Measurements from ENCODE around the gene NCK2.

The NCK2 gene

GRCh38 chr2:105873721-105874120, 129.0 kb downstream of the NCK2 start:
- no peak overlapping the region for H3K4me2 ChIP-seq (ENCODE audit: low read length)
- no peaks in the 10 kb centered on the region for H3K79me2 ChIP-seq (ENCODE audit: insufficient read depth, low read length)
- H3K36me3 ChIP-seq (ENCODE audit: insufficient read depth, low read length), result no peaks in the 10 kb centered on the region
- no peaks in the 10 kb centered on the region for H4K20me1 ChIP-seq (ENCODE audit: insufficient read depth, low read length)
- no peak overlapping the region for H3K4me3 ChIP-seq (ENCODE audit: low read depth, low read length, poor library complexity, severe bottlenecking)
- H2AFZ ChIP-seq (ENCODE audit: low read length), result no peak overlapping the region
- no peaks in the 10 kb centered on the region for H3K27me3 ChIP-seq (ENCODE audit: insufficient read depth, low read length)
- TF ChIP-seq EZH2 (IDR thresholded peaks at IDR 0.05; ENCODE audit: borderline replicate concordance, low read length) (no peak), CTCF (IDR thresholded peaks at IDR 0.05; ENCODE audit: low read length) (no peak)
- no peaks in the 10 kb centered on the region for H3K9me3 ChIP-seq (ENCODE audit: low read length)
- no peaks in the 10 kb centered on the region for H3K9me2 ChIP-seq (ENCODE audit: low read depth, low read length)
- H3K4me1 ChIP-seq (ENCODE audit: insufficient read depth, low read length, severe bottlenecking), result no peaks in the 10 kb centered on the region
- no peaks in the 10 kb centered on the region for H3F3A ChIP-seq (ENCODE audit: insufficient read depth, low read length)
- H3K27ac ChIP-seq (ENCODE audit: low read depth, low read length, poor library complexity, severe bottlenecking), result no peak overlapping the region
- no peak overlapping the region for H3K9ac ChIP-seq (ENCODE audit: low read length)

GRCh38 chr2:105874466-105874865, 129.8 kb downstream of the NCK2 start:
- Histone ChIP-seq H3K9ac (ENCODE audit: low read length) (no peak overlapping the region), H3F3A (ENCODE audit: insufficient read depth, low read length) (no peaks in the 10 kb centered on the region), H2AFZ (ENCODE audit: low read length) (no peak overlapping the region), H3K36me3 (ENCODE audit: insufficient read depth, low read length) (no peaks in the 10 kb centered on the region; the same call in 1 of the 2 replicates), H3K9me3 (ENCODE audit: low read length) (no peaks in the 10 kb centered on the region), H4K20me1 (ENCODE audit: insufficient read depth, low read length) (no peaks in the 10 kb centered on the region), H3K27me3 (ENCODE audit: insufficient read depth, low read length) (no peaks in the 10 kb centered on the region), H3K9me2 (ENCODE audit: low read depth, low read length) (no peaks in the 10 kb centered on the region), H3K4me3 (ENCODE audit: low read depth, low read length, poor library complexity, severe bottlenecking) (no peak overlapping the region), H3K4me1 (ENCODE audit: insufficient read depth, low read length, severe bottlenecking) (no peaks in the 10 kb centered on the region), H3K4me2 (ENCODE audit: low read length) (no peak overlapping the region), H3K79me2 (ENCODE audit: insufficient read depth, low read length) (no peaks in the 10 kb centered on the region), H3K27ac (ENCODE audit: low read depth, low read length, poor library complexity, severe bottlenecking) (no peak overlapping the region)
- no peak for TF ChIP-seq CTCF (IDR thresholded peaks at IDR 0.05; ENCODE audit: low read length)
- TF ChIP-seq EZH2 (IDR thresholded peaks at IDR 0.05; ENCODE audit: borderline replicate concordance, low read length), result no peak

GRCh38 chr2:105875241-105875640, 130.5 kb downstream of the NCK2 start:
- Histone ChIP-seq H3K4me2 (ENCODE audit: low read length) (no peak overlapping the region), H3K4me3 (ENCODE audit: low read depth, low read length, poor library complexity, severe bottlenecking) (no peak overlapping the region), H3K79me2 (ENCODE audit: insufficient read depth, low read length) (no peaks in the 10 kb centered on the region), H3K36me3 (ENCODE audit: insufficient read depth, low read length) (no peaks in the 10 kb centered on the region; the same call in 1 of the 2 replicates), H4K20me1 (ENCODE audit: insufficient read depth, low read length) (no peaks in the 10 kb centered on the region), H3K27me3 (ENCODE audit: insufficient read depth, low read length) (no peaks in the 10 kb centered on the region), H3K9ac (ENCODE audit: low read length) (no peak overlapping the region), H3K27ac (ENCODE audit: low read depth, low read length, poor library complexity, severe bottlenecking) (no peak overlapping the region), H3K9me3 (ENCODE audit: low read length) (no peaks in the 10 kb centered on the region; the same call in 1 of the 2 replicates), H3K4me1 (ENCODE audit: insufficient read depth, low read length, severe bottlenecking) (no peaks in the 10 kb centered on the region), H3F3A (ENCODE audit: insufficient read depth, low read length) (no peaks in the 10 kb centered on the region), H2AFZ (ENCODE audit: low read length) (no peak overlapping the region), H3K9me2 (ENCODE audit: low read depth, low read length) (no peaks in the 10 kb centered on the region)
- TF ChIP-seq CTCF (IDR thresholded peaks at IDR 0.05; ENCODE audit: low read length) (no peak), EZH2 (IDR thresholded peaks at IDR 0.05; ENCODE audit: borderline replicate concordance, low read length) (no peak)
